Spinal cord (tissue), 10 donors: ENCODE data around the gene POLR2J2. TPM values are rescaled to one million over a fixed set of nuclear protein-coding genes. Genes with fewer than 3 reads are reported as not detected.
"Not testable (repeated sequence)": the region's sequence is repeated elsewhere in the genome, so short reads cannot be mapped to it uniquely, and the experiment has no call there.

ENCODE experiments used
- DNase-seq, 6 donors: peaks; one replicate each; pipeline versions ENCODE4 v3.0.0 to v3.0.0-alpha.2; 2013 to 2015; ENCODE audit warnings: low spot score in 6 of 6, low read depth in 4 of 6
- H3K27ac ChIP-seq: one replicate; pipeline ENCODE4 v1.5.1; 2013; ENCODE audit warnings: low read depth, low read length, control low read depth
- H3K27me3 ChIP-seq: one replicate; pipeline ENCODE4 v1.6.1; 2013; ENCODE audit warnings: low read length; ENCODE audit not compliant: control insufficient read depth, insufficient read depth
- H3K36me3 ChIP-seq: one replicate; pipeline ENCODE4 v1.6.1; 2013; ENCODE audit warnings: low read length; ENCODE audit not compliant: control insufficient read depth, insufficient read depth
- H3K4me1 ChIP-seq: one replicate; pipeline ENCODE4 v1.6.1; 2013; ENCODE audit warnings: low read length; ENCODE audit not compliant: control insufficient read depth, insufficient read depth
- H3K4me3 ChIP-seq: one replicate; pipeline ENCODE4 v1.5.1; 2013; ENCODE audit warnings: low read depth, low read length, control low read depth
- H3K9me3 ChIP-seq: one replicate; pipeline ENCODE4 v1.6.1; 2013; ENCODE audit warnings: low read length; ENCODE audit not compliant: control insufficient read depth, insufficient read depth
- WGBS: methylation state at CpG from one replicate; pipeline ENCODE4 v1.1.5; 2013; ENCODE audit warnings: missing lambda C conversion rate; ENCODE audit not compliant: insufficient coverage; 5-methylcytosine and 5-hydroxymethylcytosine counted together
- polyA plus RNA-seq, 2 donors: library from polyadenylated mRNA; unstranded; fragments of 120-200 nt; gene quantifications; one replicate each; pipeline ENCODE4 v1.2.1, GENCODE V29; 2013; ENCODE audit not compliant: insufficient read length in 2 of 2
- total RNA-seq, 2 donors: library from RNA; depleted of rRNA in 1 of 2; stranded (reverse); fragments of 120-200 nt in 1 of 2; fragments of >200 nt in 1 of 2; gene quantifications; one replicate each; pipeline versions ENCODE4 v1.2.3 to v1.2.4, GENCODE V29; 2013 to 2014
- donor health status: healthy.

POLR2J2 gene
- total and polyA plus RNA-seq, 4 donors = 2.2 to 11.5 (median 5.0) TPM

GRCh38 chr7:102673447-102674067 is 2.1 kb upstream of the POLR2J2 start:
- not testable (repeated sequence) for DNase-seq, H3K4me3 ChIP-seq, H3K4me1 ChIP-seq, H3K9me3 ChIP-seq, H3K36me3 ChIP-seq, H3K27me3 ChIP-seq, H3K27ac ChIP-seq
- no CpG with 5 or more reads among the region's 9 CpGs for WGBS

- not testable (repeated sequence) for H3K9me3 ChIP-seq, H3K4me1 ChIP-seq
These were observed 469 bp upstream of the POLR2J2 start for GRCh38 chr7:102671956-102672307.

GRCh38 chr7:102667523-102667922 is 3.9 kb downstream of the POLR2J2 start:
- H3K27me3 ChIP-seq, H3K9me3 ChIP-seq, H3K36me3 ChIP-seq, H3K4me1 ChIP-seq, DNase-seq, H3K27ac ChIP-seq, H3K4me3 ChIP-seq: not testable (repeated sequence)
- no CpG with 5 or more reads among the region's 14 CpGs for WGBS

More at GRCh38 chr7:102671956-102672307, 469 bp upstream of the POLR2J2 start:
- not testable (repeated sequence) for DNase-seq, H3K4me3 ChIP-seq, H3K36me3 ChIP-seq, H3K27me3 ChIP-seq, H3K27ac ChIP-seq
- WGBS = no CpG with 5 or more reads among the region's 9 CpGs

- no CpG with 5 or more reads among the region's 16 CpGs for WGBS
These were observed 4.6 kb downstream of the POLR2J2 start for GRCh38 chr7:102666850-102667249.

GRCh38 chr7:102664765-102665164 is 6.7 kb downstream of the POLR2J2 start:
- not testable (repeated sequence) for H3K36me3 ChIP-seq, H3K4me1 ChIP-seq, H3K4me3 ChIP-seq, H3K27ac ChIP-seq, H3K27me3 ChIP-seq, H3K9me3 ChIP-seq, DNase-seq
- WGBS = no CpG with 5 or more reads among the region's 11 CpGs

More at GRCh38 chr7:102666850-102667249, 4.6 kb downstream of the POLR2J2 start:
- not testable (repeated sequence) for H3K4me3 ChIP-seq, H3K27ac ChIP-seq, H3K27me3 ChIP-seq, DNase-seq, H3K36me3 ChIP-seq, H3K9me3 ChIP-seq, H3K4me1 ChIP-seq

- not testable (repeated sequence) for H3K4me3 ChIP-seq, DNase-seq, H3K36me3 ChIP-seq, H3K27me3 ChIP-seq, H3K4me1 ChIP-seq, H3K9me3 ChIP-seq, H3K27ac ChIP-seq
- WGBS = no CpG with 5 or more reads among the region's 4 CpGs
These were observed 21.5 kb downstream of the POLR2J2 start, which contains the start of gene SPDYE2B for GRCh38 chr7:102649924-102650323. Gene SPDYE2B (plus strand): TSS chr7:102650319. CDS start chr7:102652349, 2,030 bp downstream.

- not testable (repeated sequence) for H3K27me3 ChIP-seq, H3K9me3 ChIP-seq, H3K4me1 ChIP-seq, H3K4me3 ChIP-seq, H3K36me3 ChIP-seq, DNase-seq, H3K27ac ChIP-seq
- WGBS = no CpG with 5 or more reads among the region's 7 CpGs
These were observed 23.6 kb downstream of the POLR2J2 start for GRCh38 chr7:102647813-102648212.

- H3K4me3 ChIP-seq, DNase-seq, H3K36me3 ChIP-seq, H3K4me1 ChIP-seq, H3K27ac ChIP-seq, H3K9me3 ChIP-seq, H3K27me3 ChIP-seq: not testable (repeated sequence)
- no CpG with 5 or more reads among the region's 1 CpG for WGBS
These were observed 28.1 kb downstream of the POLR2J2 start for GRCh38 chr7:102643404-102643803.

GRCh38 chr7:102642691-102643090 is 28.8 kb downstream of the POLR2J2 start, which contains the start of gene UPK3BL1:
Gene UPK3BL1 (minus strand): TSS chr7:102642791. CDS start chr7:102642741, 50 bp downstream.
- not testable (repeated sequence) for H3K27ac ChIP-seq, H3K4me3 ChIP-seq, H3K27me3 ChIP-seq, DNase-seq, H3K4me1 ChIP-seq, H3K36me3 ChIP-seq, H3K9me3 ChIP-seq
- no CpG with 5 or more reads among the region's 9 CpGs for WGBS

GRCh38 chr7:102638848-102639247 is 32.6 kb downstream of the POLR2J2 start:
- not testable (repeated sequence) for H3K4me3 ChIP-seq, H3K27ac ChIP-seq, H3K36me3 ChIP-seq, H3K4me1 ChIP-seq, H3K9me3 ChIP-seq, H3K27me3 ChIP-seq
- DNase-seq = peak in 2 of 6 donors; percentile 0
- no CpG with 5 or more reads among the region's 11 CpGs for WGBS
